ENCODE data around the gene LIMK2.

GRCh38 chr22:31286360-31287255 is 74.5 kb downstream of the LIMK2 start:
- TF ChIP-seq, protein P1, sequence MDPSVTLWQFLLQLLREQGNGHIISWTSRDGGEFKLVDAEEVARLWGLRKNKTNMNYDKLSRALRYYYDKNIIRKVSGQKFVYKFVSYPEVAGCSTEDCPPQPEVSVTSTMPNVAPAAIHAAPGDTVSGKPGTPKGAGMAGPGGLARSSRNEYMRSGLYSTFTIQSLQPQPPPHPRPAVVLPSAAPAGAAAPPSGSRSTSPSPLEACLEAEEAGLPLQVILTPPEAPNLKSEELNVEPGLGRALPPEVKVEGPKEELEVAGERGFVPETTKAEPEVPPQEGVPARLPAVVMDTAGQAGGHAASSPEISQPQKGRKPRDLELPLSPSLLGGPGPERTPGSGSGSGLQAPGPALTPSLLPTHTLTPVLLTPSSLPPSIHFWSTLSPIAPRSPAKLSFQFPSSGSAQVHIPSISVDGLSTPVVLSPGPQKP (CRISPR knock-in tag; IDR thresholded peaks at IDR 0.05) = no peak
- no peak for TF ChIP-seq L3MBTL2 (IDR thresholded peaks at IDR 0.05)
- no peak for TF ChIP-seq CHD1 (IDR thresholded peaks at IDR 0.05; ENCODE audit: low read length)
- no peak for TF ChIP-seq ZHX1 (conservative IDR thresholded peaks at IDR 0.05; ENCODE audit: low read length)
- TF ChIP-seq FOXK1 (CRISPR knock-in tag; IDR thresholded peaks at IDR 0.05; ENCODE audit: borderline replicate concordance) = no peak
- TF ChIP-seq GATA2 (CRISPR knock-in tag; IDR thresholded peaks at IDR 0.05) = no peak
- TF ChIP-seq SMAD1 (IDR thresholded peaks at IDR 0.05; ENCODE audit: low read depth, low read length, partially characterized antibody) = no peak
- no peak for TF ChIP-seq ZNF143 (CRISPR knock-in tag; IDR thresholded peaks at IDR 0.05)
- no peak for TF ChIP-seq ARNT (IDR thresholded peaks at IDR 0.05)
- no peak for TF ChIP-seq ILK (tag; IDR thresholded peaks at IDR 0.05; ENCODE audit: borderline replicate concordance, low read depth)

All from K562 (cell line).